RWPE2 (cell line): ENCODE results near the gene IFITM5.
A peak's percentile ranks its signal among the peaks of the same experiment; 100 is the strongest.

ENCODE experiments used
- ATAC-seq: fragments of 200-7000 bp; cut with Tn5 transposase; 3 replicates; pipeline ENCODE4 v1.9.1; 2021; ENCODE audit warnings: low read depth
- DNase-seq: peaks from one replicate; pipeline ENCODE4 v3.0.0-alpha.2; 2020; ENCODE audit warnings: low spot score
- H3K27ac ChIP-seq: fragments of 450-650 bp; 2 replicates; pipeline ENCODE4 v1.5.1; 2017; ENCODE audit warnings: mild to moderate bottlenecking; ENCODE audit not compliant: poor library complexity, severe bottlenecking
- H3K27me3 ChIP-seq: fragments of 250-450 bp; sonication (Bioruptor Pico); 2 replicates; pipeline ENCODE4 v1.5.1; 2021; ENCODE audit warnings: mild to moderate bottlenecking, moderate library complexity; ENCODE audit not compliant: insufficient read depth, poor library complexity, severe bottlenecking
- H3K36me3 ChIP-seq: fragments of 250-450 bp; sonication (Bioruptor Pico); 2 replicates; pipeline ENCODE4 v1.5.1; 2020; ENCODE audit warnings: low read depth, mild to moderate bottlenecking, moderate library complexity
- H3K4me1 ChIP-seq: fragments of 250-450 bp; sonication (Bioruptor Pico); 2 replicates; pipeline ENCODE4 v1.5.1; 2021; ENCODE audit warnings: mild to moderate bottlenecking, moderate library complexity; ENCODE audit not compliant: insufficient read depth, poor library complexity, severe bottlenecking
- H3K4me3 ChIP-seq: fragments of 250-450 bp; sonication (Bioruptor Pico); 2 replicates; pipeline ENCODE4 v1.5.1; 2021; ENCODE audit warnings: mild to moderate bottlenecking, moderate library complexity; ENCODE audit not compliant: severe bottlenecking
- H3K9me3 ChIP-seq: fragments of 250-450 bp; sonication (Bioruptor Pico); 2 replicates; pipeline ENCODE4 v1.5.1; 2021; ENCODE audit warnings: mild to moderate bottlenecking, moderate library complexity; ENCODE audit not compliant: severe bottlenecking
- CTCF ChIP-seq: fragments of 450-650 bp; IDR thresholded peaks from one replicate; pipeline ENCODE4 v1.5.1; 2017; ENCODE audit warnings: mild to moderate bottlenecking, moderate library complexity; ENCODE audit not compliant: poor library complexity, severe bottlenecking

Gene IFITM5

GRCh38 chr11:284105-285020, 15.0 kb downstream of the IFITM5 start:
- no peaks in the 10 kb centered on the region for H3K36me3 ChIP-seq
- H3K27ac ChIP-seq, result no peak overlapping the region
- DNase-seq (peak; percentile 55), ATAC-seq (no peak)
- no peak for TF ChIP-seq CTCF
- H3K4me1 ChIP-seq, result no peaks in the 10 kb centered on the region
- no peaks in the 10 kb centered on the region for H3K9me3 ChIP-seq
- peaks cover 45% of the 10 kb centered on the region for H3K27me3 ChIP-seq
- H3K4me3 ChIP-seq, result no peak overlapping the region

DNA sequence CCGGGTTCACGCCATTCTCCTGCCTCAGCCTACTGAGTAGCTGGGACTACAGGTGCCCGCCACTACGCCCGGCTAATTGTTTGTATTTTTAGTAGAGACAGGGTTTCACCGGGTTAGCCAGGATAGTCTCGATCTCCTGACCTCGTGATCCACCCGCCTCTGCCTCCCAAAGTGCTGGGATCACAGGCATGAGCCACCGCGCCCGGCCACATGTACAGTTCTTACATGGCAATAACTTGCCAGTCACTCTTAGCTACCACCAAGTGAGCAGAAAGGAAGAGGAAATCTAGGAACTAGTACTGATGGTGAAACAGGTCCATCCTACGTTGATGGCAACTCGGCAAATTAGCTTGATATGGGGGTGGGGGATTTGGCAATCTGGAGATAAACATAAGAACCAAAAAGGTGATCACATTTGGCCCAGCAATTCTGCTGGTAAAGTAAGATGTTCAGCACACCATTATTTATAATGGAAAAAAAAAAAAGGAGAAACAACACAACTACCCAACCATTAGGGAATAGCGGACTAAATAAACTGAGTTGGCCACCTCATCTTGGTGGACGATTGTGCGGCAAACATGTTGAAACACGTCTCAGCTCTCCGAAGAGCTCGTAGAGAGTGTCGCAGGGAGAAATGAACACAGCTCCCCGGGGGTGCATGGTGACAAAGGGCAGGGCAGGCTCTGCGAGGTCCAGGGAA, 15.8 kb downstream of the IFITM5 start:
- no peaks in the 10 kb centered on the region for H3K4me1 ChIP-seq
- H3K4me3 ChIP-seq, result no peak overlapping the region
- DNase-seq (no peak), ATAC-seq (no peak)
- H3K27ac ChIP-seq, result no peak overlapping the region
- H3K9me3 ChIP-seq, result no peaks in the 10 kb centered on the region
- peaks cover 53% of the 10 kb centered on the region for H3K27me3 ChIP-seq
- no peaks in the 10 kb centered on the region for H3K36me3 ChIP-seq
- no peak for TF ChIP-seq CTCF

DNA sequence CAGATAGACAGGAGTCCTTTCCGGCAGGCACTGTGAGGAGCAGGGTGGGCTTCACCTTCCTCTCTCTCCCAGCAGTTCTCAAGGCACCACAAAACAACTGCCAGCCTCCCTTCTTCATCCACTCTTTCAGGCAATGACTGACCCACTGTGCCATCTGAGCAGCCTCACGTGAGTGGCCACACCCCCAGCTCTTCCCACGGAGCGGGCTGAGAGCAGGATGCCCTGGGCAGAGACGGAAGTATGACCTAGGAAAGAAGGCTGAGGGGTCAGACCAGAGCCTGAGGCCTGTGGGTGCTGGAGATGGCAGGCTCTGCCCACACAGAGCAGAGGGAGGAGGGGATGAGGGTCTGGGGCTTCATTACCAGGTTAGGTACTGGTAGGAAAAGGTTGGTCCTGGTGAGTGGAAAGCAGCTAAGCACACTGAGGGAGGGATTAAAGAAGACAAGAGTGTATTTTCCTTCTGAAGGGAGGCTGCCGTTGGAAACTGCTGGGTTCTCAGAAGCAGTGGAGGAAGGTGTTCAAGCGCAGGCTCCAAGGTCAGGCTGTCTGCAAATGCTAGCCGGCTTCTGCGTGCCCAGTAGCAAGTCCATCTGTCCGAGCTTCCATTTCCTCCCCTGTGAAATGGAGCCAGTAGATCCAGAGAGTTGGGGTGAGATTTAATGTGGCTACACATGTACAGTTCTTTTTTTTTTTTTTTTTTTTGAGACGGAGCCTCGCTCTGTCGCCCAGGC, 16.5 kb downstream of the IFITM5 start:
- no peaks in the 10 kb centered on the region for H3K9me3 ChIP-seq
- TF ChIP-seq CTCF, result no peak
- no peaks in the 10 kb centered on the region for H3K36me3 ChIP-seq
- H3K4me1 ChIP-seq, result no peaks in the 10 kb centered on the region
- ATAC-seq (no peak), DNase-seq (no peak)
- peaks cover 53% of the 10 kb centered on the region for H3K27me3 ChIP-seq
- no peak overlapping the region for H3K4me3 ChIP-seq
- no peak overlapping the region for H3K27ac ChIP-seq

- Histone ChIP-seq H3K36me3 (no peaks in the 10 kb centered on the region), H3K27ac (no peak overlapping the region), H3K4me1 (no peaks in the 10 kb centered on the region), H3K9me3 (no peaks in the 10 kb centered on the region), H3K27me3 (peaks cover 56% of the 10 kb centered on the region), H3K4me3 (no peak overlapping the region)
- DNase-seq (no peak), ATAC-seq (no peak)
- TF ChIP-seq CTCF, result no peak
Observed at GRCh38 chr11:282171-282570, 17.2 kb downstream of the IFITM5 start.
